ENCODE data around the gene TSPAN11.

GRCh38 chr12:30959110-30959710 is 32.7 kb downstream of the TSPAN11 start:
- TF ChIP-seq TAF1 (IDR thresholded peaks at IDR 0.05; ENCODE audit: borderline replicate concordance, insufficient read depth, low read length): no peak
- TF ChIP-seq POLR2AphosphoS5 (IDR thresholded peaks at IDR 0.05; ENCODE audit: low read depth, low read length): no peak
- no peak for TF ChIP-seq FOXP2 (optimal IDR thresholded peaks at IDR 0.05; ENCODE audit: borderline replicate concordance, extremely low read depth, extremely low read length, insufficient read depth)
- no peak for TF ChIP-seq REST (IDR thresholded peaks at IDR 0.05; ENCODE audit: insufficient read depth in 1 of 2, low read depth in 2 of 2, low read length in 2 of 2)
- TF ChIP-seq SIN3A (IDR thresholded peaks at IDR 0.05; ENCODE audit: borderline replicate concordance, insufficient read depth, low read length): no peak
